Neural progenitor cell (in vitro differentiated cells): ENCODE measurements around the gene PARP16.

ENCODE experiments used
- CTCF ChIP-seq: fragments of 200-600 bp; sonication (generic); IDR thresholded peaks from 2 replicates; pipeline ENCODE4 v1.5.1; 2017; ENCODE audit warnings: antibody characterized with exemption, mild to moderate bottlenecking
- EZH2 ChIP-seq: fragments of 200-600 bp; sonication (generic); IDR thresholded peaks from 2 replicates; pipeline ENCODE4 v1.6.1; 2017; ENCODE audit warnings: antibody characterized with exemption, mild to moderate bottlenecking, moderate library complexity

GRCh38 chr15:65209701-65210643 lies 76.7 kb downstream of the PARP16 start:
- TF ChIP-seq EZH2 (no peak), CTCF (no peak)
